Measurements from ENCODE around the gene MAFG. TPM values are rescaled to one million over a fixed set of nuclear protein-coding genes. Genes with fewer than 3 reads are reported as not detected.
A peak's percentile ranks its signal among the peaks of the same experiment; 100 is the strongest.

MAFG gene
- total RNA-seq, 6 donors from 2014 or later: 23.0 to 46.4 (median 28.8) TPM

DNA sequence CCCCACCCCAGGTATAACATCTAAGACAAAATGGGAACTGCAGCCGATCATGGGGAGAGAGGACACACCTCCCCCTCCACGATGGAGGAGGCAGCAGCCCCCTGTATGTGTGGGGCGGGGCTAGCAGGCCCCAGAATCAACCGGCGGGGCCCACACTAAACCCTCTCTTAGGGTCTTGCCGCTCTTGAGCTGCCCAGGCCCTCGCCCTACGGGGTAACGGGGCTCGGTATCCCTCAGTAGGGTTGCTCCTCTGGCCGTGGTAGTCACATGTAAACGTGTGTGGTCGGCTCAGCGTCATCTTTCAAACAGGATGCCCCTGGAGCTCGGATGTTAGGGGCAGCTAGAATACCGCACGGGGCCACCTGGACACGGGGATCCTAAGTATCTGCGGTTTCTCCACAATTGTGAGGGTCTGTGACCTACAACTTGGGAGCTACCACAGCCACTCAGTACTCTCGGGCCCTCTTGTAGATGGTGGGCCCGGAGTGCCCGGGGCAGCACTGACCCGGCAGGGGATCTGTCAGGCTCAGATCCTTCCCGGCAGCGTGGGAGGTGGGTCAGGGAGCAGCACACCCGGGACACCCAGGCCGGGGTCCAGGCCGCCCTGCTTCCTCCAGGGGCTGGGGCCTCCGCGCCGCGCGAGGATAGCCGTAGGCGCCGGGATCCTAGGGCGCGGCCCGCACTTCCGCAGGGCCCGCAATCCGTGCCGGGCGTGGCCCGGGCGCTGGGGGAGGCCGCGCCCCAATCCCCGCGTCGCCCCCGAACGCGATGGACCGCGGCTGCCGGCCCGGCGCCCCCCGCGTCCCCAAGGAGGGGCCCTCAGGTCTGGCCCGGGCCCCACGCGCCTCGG lies 57.2 kb downstream of the MAFG start:
- ATAC-seq (ENCODE audit: low FRiP score in 2 of 2) (peak; percentile 3 to 14), DNase-seq (peak; percentile 48 to 91)
- 4 to 5% methylated on average over 24 to 53 of the region's 65 CpGs for WGBS, 2 donors

DNA sequence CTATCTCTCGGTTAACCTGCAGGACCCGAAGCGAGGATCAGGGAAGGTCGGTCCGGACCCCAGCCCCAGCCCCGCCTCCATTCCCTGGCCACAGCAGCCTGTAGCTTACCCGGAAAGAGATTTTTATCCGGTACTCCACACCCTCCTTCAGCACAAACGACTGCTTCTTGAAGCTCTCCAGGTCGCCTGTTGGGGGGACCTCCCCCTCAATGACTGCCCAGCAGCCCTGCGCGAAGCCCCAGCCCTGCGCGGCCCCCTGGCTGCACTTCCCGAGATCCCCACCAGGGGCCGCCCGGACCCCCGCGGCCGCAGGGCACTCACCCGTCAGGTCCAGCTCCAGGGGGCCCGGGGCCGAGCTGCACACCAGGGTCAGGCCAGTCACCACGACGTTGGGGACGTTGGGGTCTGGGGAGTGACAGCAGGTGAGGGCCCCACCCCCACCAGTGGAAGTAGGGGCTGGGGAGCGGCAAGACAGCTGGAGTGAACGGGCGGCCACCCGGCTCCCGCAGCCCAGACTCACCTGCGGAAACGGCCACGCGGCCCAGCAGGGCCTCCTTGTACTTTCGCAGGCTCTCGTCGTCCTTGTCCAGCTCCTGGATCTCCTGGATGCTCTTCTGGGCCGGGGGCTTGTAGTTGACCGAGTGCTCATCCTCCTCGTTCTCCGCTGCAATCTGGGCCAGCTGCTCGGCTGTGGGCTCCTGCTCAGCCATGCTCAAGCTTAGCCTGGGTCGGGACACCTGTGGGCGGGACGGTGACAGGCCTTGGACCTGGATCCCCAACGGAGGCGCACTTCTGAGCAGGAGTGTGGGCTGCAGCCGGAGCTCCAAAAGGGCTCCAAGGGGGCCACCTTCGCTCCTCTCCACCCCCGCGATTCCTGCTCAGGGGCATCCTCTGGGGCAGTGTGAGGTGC lies 58.1 kb downstream of the MAFG start:
- peaks cover 14 to 54% (median 34%) of the 10 kb centered on the region in 4 donors for H3K36me3 ChIP-seq
- no peaks in the 10 kb centered on the region for H3K27me3 ChIP-seq
- H3K27ac ChIP-seq: peak overlapping the region; percentile 92 to 99 (median 96)
- H3K4me1 ChIP-seq: peaks cover 37 to 65% (median 45%) of the 10 kb centered on the region in 4 donors
- WGBS, 2 donors: 52 to 64% methylated on average over 27 to 40 of the region's 52 CpGs
- peak in 1 of 2 donors; percentile 92 for DNase-seq
- no peaks in the 10 kb centered on the region for H3K9me3 ChIP-seq
- peak overlapping the region; percentile 67 to 98 (median 87) for H3K4me3 ChIP-seq
- ATAC-seq (ENCODE audit: low FRiP score in 2 of 2): peak in 1 of 2 donors; percentile 47
- TF ChIP-seq, protein P1, sequence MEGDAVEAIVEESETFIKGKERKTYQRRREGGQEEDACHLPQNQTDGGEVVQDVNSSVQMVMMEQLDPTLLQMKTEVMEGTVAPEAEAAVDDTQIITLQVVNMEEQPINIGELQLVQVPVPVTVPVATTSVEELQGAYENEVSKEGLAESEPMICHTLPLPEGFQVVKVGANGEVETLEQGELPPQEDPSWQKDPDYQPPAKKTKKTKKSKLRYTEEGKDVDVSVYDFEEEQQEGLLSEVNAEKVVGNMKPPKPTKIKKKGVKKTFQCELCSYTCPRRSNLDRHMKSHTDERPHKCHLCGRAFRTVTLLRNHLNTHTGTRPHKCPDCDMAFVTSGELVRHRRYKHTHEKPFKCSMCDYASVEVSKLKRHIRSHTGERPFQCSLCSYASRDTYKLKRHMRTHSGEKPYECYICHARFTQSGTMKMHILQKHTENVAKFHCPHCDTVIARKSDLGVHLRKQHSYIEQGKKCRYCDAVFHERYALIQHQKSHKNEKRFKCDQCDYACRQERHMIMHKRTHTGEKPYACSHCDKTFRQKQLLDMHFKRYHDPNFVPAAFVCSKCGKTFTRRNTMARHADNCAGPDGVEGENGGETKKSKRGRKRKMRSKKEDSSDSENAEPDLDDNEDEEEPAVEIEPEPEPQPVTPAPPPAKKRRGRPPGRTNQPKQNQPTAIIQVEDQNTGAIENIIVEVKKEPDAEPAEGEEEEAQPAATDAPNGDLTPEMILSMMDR (IDR thresholded peaks at IDR 0.05): peak; percentile 79 to 90 (median 90)
- TF ChIP-seq POLR2AphosphoS5 (IDR thresholded peaks at IDR 0.05) (no peak), POLR2A (IDR thresholded peaks at IDR 0.05) (peak in 1 of 4 donors; percentile 7)

More for the DNA sequence above, 57.2 kb downstream of the MAFG start:
- peaks cover 37 to 58% (median 45%) of the 10 kb centered on the region in 4 donors for H3K4me1 ChIP-seq
- H3K27me3 ChIP-seq: no peaks in the 10 kb centered on the region
- H3K36me3 ChIP-seq: peaks cover 14 to 49% (median 31%) of the 10 kb centered on the region in 4 donors
- peak overlapping the region; percentile 67 to 98 (median 87) for H3K4me3 ChIP-seq
- TF ChIP-seq POLR2AphosphoS5 (IDR thresholded peaks at IDR 0.05): no peak
- peak in 2 of 4 donors; percentile 16 to 23 for TF ChIP-seq POLR2A (IDR thresholded peaks at IDR 0.05)
- H3K27ac ChIP-seq: peak overlapping the region; percentile 92 to 99 (median 96)
- no peaks in the 10 kb centered on the region for H3K9me3 ChIP-seq

DNA sequence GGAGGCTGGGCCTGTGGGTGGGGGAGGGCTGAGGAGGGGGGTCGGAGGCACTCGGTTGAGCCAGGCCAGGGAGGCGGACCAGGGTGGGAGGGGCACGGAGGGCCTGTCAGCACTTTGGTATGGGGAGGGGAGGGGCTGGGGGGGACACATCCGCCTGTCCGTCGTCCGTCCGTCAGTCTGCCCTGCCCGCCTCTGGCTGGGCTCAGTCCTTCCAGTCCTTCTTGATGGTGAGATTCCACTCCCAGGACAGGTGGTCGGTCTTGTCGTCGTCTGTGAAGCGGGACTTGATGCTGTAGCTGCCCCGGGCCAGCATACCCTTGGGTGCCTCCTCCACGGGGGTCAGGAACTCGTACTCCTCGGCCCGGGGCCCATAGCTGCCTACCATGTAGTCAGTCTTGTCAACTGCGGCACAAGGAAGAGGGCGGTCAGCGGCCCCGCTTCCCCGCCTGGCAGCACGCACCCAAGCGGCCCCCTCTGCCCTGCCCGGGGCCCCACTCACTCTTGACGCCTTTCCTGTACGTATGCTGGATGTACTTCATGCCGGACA lies 58.8 kb downstream of the MAFG start:
- TF ChIP-seq, protein P1 (IDR thresholded peaks at IDR 0.05): no peak
- no peak for TF ChIP-seq POLR2A (IDR thresholded peaks at IDR 0.05)
- TF ChIP-seq POLR2AphosphoS5 (IDR thresholded peaks at IDR 0.05): no peak
- TF ChIP-seq EP300 (IDR thresholded peaks at IDR 0.05): no peak
- 74 to 81% methylated on average over 15 to 24 of the region's 30 CpGs for WGBS, 2 donors
- DNase-seq (peak in 1 of 2 donors; percentile 76), ATAC-seq (ENCODE audit: low FRiP score in 2 of 2) (no peak)
- Histone ChIP-seq H3K4me3 (peak overlapping the region in 1 of 4 donors; percentile 67), H3K4me1 (peaks cover 37 to 72% (median 45%) of the 10 kb centered on the region in 4 donors), H3K27ac (peak overlapping the region; percentile 92 to 99 (median 96)), H3K9me3 (no peaks in the 10 kb centered on the region), H3K27me3 (no peaks in the 10 kb centered on the region), H3K36me3 (peaks cover 14 to 58% (median 34%) of the 10 kb centered on the region in 4 donors)

Other genes starting within 250 kb of the MAFG start
- 10 to 100 TPM; 16.9 to 47.1 (median 20.5) TPM for gene ARL16, start 243.9 kb downstream of the MAFG start, total RNA-seq
- gene HGS, start 243.7 kb downstream of the MAFG start, total RNA-seq: 100 to 1,000 TPM in 4 of 6 donors, 10 to 100 TPM in 2; 74.7 to 164 (median 108) TPM
- gene MRPL12, start 224.4 kb downstream of the MAFG start, total RNA-seq: 10 to 100 TPM; 29.3 to 69.8 (median 47.8) TPM
- gene SLC25A10, start 215.5 kb downstream of the MAFG start, total RNA-seq: 10 to 100 TPM in 5 of 6 donors, 1 to 10 TPM in 1; 9.9 to 20.2 (median 12.7) TPM
- gene GCGR, start 123.6 kb downstream of the MAFG start, total RNA-seq: 10 to 100 TPM in 1 of 6 donors, not detected in 5; 11.1 TPM
- gene MCRIP1, start 94.4 kb downstream of the MAFG start, total RNA-seq: 100 to 1,000 TPM in 1 of 6 donors, 10 to 100 TPM in 5; 30.1 to 106 (median 70.1) TPM
- not detected for gene PPP1R27, start 92.7 kb downstream of the MAFG start, total RNA-seq
- 100 to 1,000 TPM; 374 to 627 (median 531) TPM for gene P4HB, start 67.2 kb downstream of the MAFG start, total RNA-seq
- gene ARHGDIA, start 56.4 kb downstream of the MAFG start, total RNA-seq: 100 to 1,000 TPM; 171 to 522 (median 302) TPM
- 10 to 100 TPM; 43.0 to 71.0 (median 60.1) TPM for gene ALYREF, start 36.1 kb downstream of the MAFG start, total RNA-seq
- 100 to 1,000 TPM in 3 of 6 donors, 10 to 100 TPM in 3; 24.1 to 138 (median 99.2) TPM for gene ANAPC11, start 36.0 kb downstream of the MAFG start, total RNA-seq
- gene NPB, start 25.5 kb downstream of the MAFG start, total RNA-seq: 1 to 10 TPM in 1 of 6 donors, under 1 TPM in 2, not detected in 3; 0.37 to 1.8 (median 0.94) TPM
- gene PCYT2, start 16.3 kb downstream of the MAFG start, total RNA-seq: 10 to 100 TPM; 29.1 to 63.1 (median 52.2) TPM
- gene SIRT7, start 9.6 kb downstream of the MAFG start, total RNA-seq: 10 to 100 TPM; 35.7 to 87.0 (median 39.7) TPM
- gene PYCR1, start 9.6 kb upstream of the MAFG start, total RNA-seq: 10 to 100 TPM in 4 of 6 donors, 1 to 10 TPM in 2; 8.4 to 42.4 (median 14.6) TPM
- not detected for gene MYADML2, start 19.5 kb upstream of the MAFG start, total RNA-seq
- 1 to 10 TPM in 5 of 6 donors, under 1 TPM in 1; 0.89 to 5.0 (median 2.3) TPM for gene NOTUM, start 33.5 kb upstream of the MAFG start, total RNA-seq
- gene ASPSCR1, start 49.9 kb upstream of the MAFG start, total RNA-seq: 10 to 100 TPM; 26.0 to 96.4 (median 56.1) TPM
- 10 to 100 TPM; 24.1 to 60.5 (median 47.8) TPM for gene CENPX, start 95.1 kb upstream of the MAFG start, total RNA-seq
- 10 to 100 TPM; 14.0 to 57.6 (median 20.4) TPM for gene LRRC45, start 95.6 kb upstream of the MAFG start, total RNA-seq
- 10 to 100 TPM in 2 of 6 donors, 1 to 10 TPM in 4; 3.0 to 12.6 (median 7.1) TPM for gene RAC3, start 103.9 kb upstream of the MAFG start, total RNA-seq
- 100 to 1,000 TPM; 122 to 358 (median 211) TPM for gene DCXR, start 110.0 kb upstream of the MAFG start, total RNA-seq
- gene RFNG, start 124.1 kb upstream of the MAFG start, total RNA-seq: 100 to 1,000 TPM in 1 of 6 donors, 10 to 100 TPM in 5; 25.0 to 101 (median 37.5) TPM
- gene GPS1, start 124.2 kb upstream of the MAFG start, total RNA-seq: 100 to 1,000 TPM in 4 of 6 donors, 10 to 100 TPM in 2; 55.2 to 147 (median 108) TPM
- 100 to 1,000 TPM in 3 of 6 donors, 10 to 100 TPM in 3; 53.5 to 183 (median 106) TPM for gene DUS1L, start 138.1 kb upstream of the MAFG start, total RNA-seq
- 100 to 1,000 TPM; 191 to 805 (median 577) TPM for gene FASN, start 170.5 kb upstream of the MAFG start, total RNA-seq

Data from upper lobe of left lung (tissue), 6 donors.